GM21619 (cell line): Measurements from ENCODE around the gene DPP3.

ENCODE experiments used
- ATAC-seq: cut with Tn5 transposase; IDR thresholded peaks from one replicate; pipeline ENCODE4 v1.9.1; 2021; ENCODE audit not compliant: unreplicated experiment

Gene DPP3

DNA sequence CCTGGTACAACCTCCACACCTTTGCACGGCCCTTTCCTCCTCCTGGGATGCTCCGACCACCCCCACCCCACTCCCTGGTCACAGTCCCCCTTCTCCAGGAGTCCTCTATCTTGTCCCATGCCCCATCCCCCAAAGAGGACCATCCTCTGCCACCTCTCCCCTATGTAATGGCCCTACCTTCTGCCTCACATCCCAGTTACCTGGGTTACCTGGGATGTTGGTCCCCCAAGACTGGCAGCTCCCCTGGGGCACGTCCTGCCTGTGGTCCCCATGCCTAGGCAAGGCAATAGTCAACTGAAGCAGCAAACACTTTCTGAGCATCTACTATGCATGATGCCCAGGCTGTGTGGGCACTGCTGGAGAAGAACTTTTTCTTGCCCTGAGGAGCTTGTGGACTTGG, 75.2 kb downstream of the DPP3 start:
- ATAC-seq = no peak

DNA sequence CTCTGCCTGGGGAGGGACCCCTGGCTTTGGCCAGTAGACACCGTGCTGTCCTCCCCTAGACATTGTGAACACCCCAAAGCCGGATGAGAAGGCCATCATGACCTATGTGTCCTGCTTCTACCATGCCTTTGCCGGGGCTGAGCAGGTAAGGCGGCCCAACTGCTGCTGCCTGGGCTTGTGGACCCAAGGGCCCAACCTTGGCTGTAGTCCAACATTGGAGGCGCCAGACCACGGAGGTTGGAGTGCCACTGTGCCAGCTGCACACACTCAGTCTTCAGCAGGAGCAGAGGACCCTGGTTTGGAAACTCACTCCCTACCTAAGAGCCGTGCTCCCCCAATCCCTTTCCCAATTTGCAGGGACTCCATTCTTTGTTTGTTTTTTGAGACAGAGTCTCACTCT, 75.9 kb downstream of the DPP3 start:
- ATAC-seq = no peak

DNA sequence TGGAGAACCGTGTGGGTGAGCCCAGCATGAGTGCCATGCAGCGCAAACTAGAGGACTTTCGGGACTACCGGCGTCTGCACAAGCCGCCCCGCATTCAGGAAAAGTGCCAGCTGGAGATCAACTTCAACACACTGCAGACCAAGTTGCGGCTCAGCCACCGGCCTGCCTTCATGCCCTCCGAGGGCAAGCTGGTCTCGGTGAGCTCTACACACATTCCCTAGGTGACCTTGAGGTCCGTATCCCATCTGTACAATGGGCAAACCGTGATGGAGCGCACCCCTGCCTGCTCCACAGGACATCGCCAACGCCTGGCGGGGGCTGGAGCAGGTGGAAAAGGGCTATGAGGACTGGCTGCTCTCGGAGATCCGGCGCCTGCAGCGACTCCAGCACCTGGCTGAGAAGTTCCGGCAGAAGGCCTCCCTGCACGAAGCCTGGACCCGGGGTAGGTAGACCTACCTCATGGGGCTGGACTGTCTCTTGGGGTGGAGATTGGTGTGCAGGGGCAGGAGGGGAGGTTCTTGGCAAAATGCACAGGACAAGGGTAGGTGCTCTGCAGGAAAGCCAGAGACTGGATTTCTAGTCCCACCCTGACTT, 77.6 kb downstream of the DPP3 start:
- ATAC-seq = no peak
